PC-9 (cell line): ENCODE data around the gene EFCAB11. TPM values are rescaled to one million over a fixed set of nuclear protein-coding genes. Genes with fewer than 3 reads are reported as not detected.

Source experiments
- BruUV-seq: library from RNA; stranded (reverse); fragments of 400-500 nt; replicated peaks from 2 replicates; lab custom pipeline; 2021; lab: Mats Ljungman, UMichigan
- CTCF ChIA-PET: fragments of 300-600 bp; sonication (Branson Sonifier 250); formaldehyde crosslinking; loops from one replicate; lab custom pipeline; 2022; ENCODE audit warnings: antibody characterized with exemption; lab: Charles Lee
- POLR2A ChIA-PET: fragments of 300-600 bp; sonication (Branson Sonifier 250); formaldehyde crosslinking; loops from one replicate; lab custom pipeline; 2022; ENCODE audit warnings: antibody characterized with exemption; ENCODE audit not compliant: unreplicated experiment; lab: Charles Lee
- DNase-seq, 2 experiments: peaks; one replicate each; pipeline versions ENCODE4 v3.0.0 to v3.0.0-alpha.2; 2015 to 2022; ENCODE audit warnings: mixed read lengths in 1 of 2
- H2AFZ ChIP-seq: fragments of 200-600 bp; sonication (generic); 2 replicates; pipeline ENCODE4 v1.8.1; 2017; ENCODE audit warnings: antibody characterized with exemption
- H3F3A ChIP-seq: fragments of 200-600 bp; sonication (generic); 2 replicates; pipeline ENCODE4 v1.8.1; 2017; ENCODE audit warnings: antibody characterized with exemption, mild to moderate bottlenecking, low read depth; ENCODE audit not compliant: insufficient read depth
- H3K27ac ChIP-seq: fragments of 200-600 bp; sonication (generic); 2 replicates; pipeline ENCODE4 v1.6.1; 2016; ENCODE audit warnings: mixed run types
- H3K27me3 ChIP-seq: fragments of 200-600 bp; sonication (generic); 2 replicates; pipeline ENCODE4 v1.6.1; 2016; ENCODE audit warnings: low read depth, mixed run types; ENCODE audit not compliant: insufficient read depth
- H3K36me3 ChIP-seq: fragments of 200-600 bp; sonication (generic); 2 replicates; pipeline ENCODE4 v1.6.1; 2016; ENCODE audit warnings: low read depth, mixed run types
- H3K4me1 ChIP-seq: fragments of 200-600 bp; sonication (generic); replicated peaks from 2 replicates; pipeline ENCODE4 v1.6.1; 2016; ENCODE audit warnings: mixed run types; ENCODE audit not compliant: insufficient read depth
- H3K4me2 ChIP-seq: fragments of 200-600 bp; sonication (generic); 2 replicates; pipeline ENCODE4 v1.6.1; 2017; ENCODE audit warnings: mixed run types
- H3K4me3 ChIP-seq: fragments of 200-600 bp; sonication (generic); 2 replicates; pipeline ENCODE4 v1.6.1; 2016; ENCODE audit warnings: mixed run types
- H3K79me2 ChIP-seq: fragments of 200-600 bp; sonication (generic); 2 replicates; pipeline ENCODE4 v1.6.1; 2017; ENCODE audit warnings: low read depth, mixed run types
- H3K9me2 ChIP-seq: fragments of 200-600 bp; sonication (generic); 2 replicates; pipeline ENCODE4 v1.8.1; 2017; ENCODE audit warnings: mild to moderate bottlenecking; ENCODE audit not compliant: insufficient read depth
- H3K9me3 ChIP-seq: fragments of 200-600 bp; sonication (generic); 2 replicates; pipeline ENCODE4 v1.8.1; 2016; ENCODE audit warnings: low read depth; ENCODE audit not compliant: insufficient read depth
- H4K20me1 ChIP-seq: fragments of 200-600 bp; sonication (generic); 2 replicates; pipeline ENCODE4 v1.8.1; 2017; ENCODE audit not compliant: insufficient read depth
- CTCF ChIP-seq: fragments of 200-600 bp; sonication (generic); conservative IDR thresholded peaks from 2 replicates; pipeline ENCODE4 v1.6.1; 2017; ENCODE audit warnings: mixed run types, antibody characterized with exemption, mild to moderate bottlenecking, moderate library complexity
- EZH2 ChIP-seq: fragments of 200-600 bp; sonication (generic); IDR thresholded peaks from 2 replicates; pipeline ENCODE4 v1.8.0; 2017; ENCODE audit warnings: antibody characterized with exemption, low read depth
- intact Hi-C: fragments of 100-400 bp; cut with micrococcal nuclease; formaldehyde crosslinking; loops from one replicate; pipeline ENCODE4 v1.10.0; 2022; ENCODE audit not compliant: unreplicated experiment
- total RNA-seq: library from RNA; stranded (reverse); gene quantifications from 2 replicates; pipeline ENCODE4 v1.2.3, GENCODE V29; 2021

EFCAB11 gene
- total RNA-seq, 1 experiment from 2014 or later, result 8.4 TPM

GRCh38 chr14:89953602-89954001 lies 928 bp downstream of the EFCAB11 start:
- H4K20me1 ChIP-seq, result no peaks in the 10 kb centered on the region
- H3K79me2 ChIP-seq, result peaks cover 21% of the 10 kb centered on the region
- H3K4me2 ChIP-seq, result peak overlapping the region; percentile 81
- H3K27me3 ChIP-seq, result no peaks in the 10 kb centered on the region
- H3K9me3 ChIP-seq, result no peaks in the 10 kb centered on the region
- no TSS peak for BruUV-seq
- no peaks in the 10 kb centered on the region for H3K36me3 ChIP-seq
- H3K9me2 ChIP-seq, result no peaks in the 10 kb centered on the region
- TF ChIP-seq CTCF (no peak), EZH2 (no peak)
- peaks cover 9% of the 10 kb centered on the region; the same call in 1 of the 2 replicates for H3F3A ChIP-seq
- ChIA-PET CTCF (no interaction called here), POLR2A (no interaction called here)
- peaks cover 20% of the 10 kb centered on the region; the same call in 1 of the 2 replicates for H3K4me1 ChIP-seq
- peak overlapping the region; percentile 94 for H2AFZ ChIP-seq
- intact Hi-C loops, result loop anchor here (10.0 kb wide), 1 partner anchor 801 kb away; no protein-coding TSS in a partner anchor
- H3K4me3 ChIP-seq, result peak overlapping the region; percentile 66
- no peak for DNase-seq
- no peak overlapping the region for H3K27ac ChIP-seq

- Histone ChIP-seq H3K9me2 (no peaks in the 10 kb centered on the region), H2AFZ (no peak overlapping the region), H3K79me2 (peaks cover 11% of the 10 kb centered on the region), H3K4me3 (no peak overlapping the region), H3F3A (peaks cover 9% of the 10 kb centered on the region; the same call in 1 of the 2 replicates), H3K4me1 (peaks cover 19% of the 10 kb centered on the region; the same call in 1 of the 2 replicates), H3K27ac (no peak overlapping the region), H3K27me3 (no peaks in the 10 kb centered on the region), H4K20me1 (no peaks in the 10 kb centered on the region), H3K4me2 (no peak overlapping the region), H3K9me3 (no peaks in the 10 kb centered on the region), H3K36me3 (no peaks in the 10 kb centered on the region)
- intact Hi-C loops, result loop anchor here (10.0 kb wide), 1 partner anchor 802 kb away; no protein-coding TSS in a partner anchor
- POLR2A ChIA-PET, result no interaction called here
- no TSS peak for BruUV-seq
- no peak for DNase-seq
- CTCF ChIA-PET, result no interaction called here
- TF ChIP-seq CTCF, result no peak
- TF ChIP-seq EZH2, result no peak
Measured at GRCh38 chr14:89952576-89952975, 2.0 kb downstream of the EFCAB11 start.

GRCh38 chr14:89947344-89947743 lies 7.2 kb downstream of the EFCAB11 start:
- H3K36me3 ChIP-seq, result no peaks in the 10 kb centered on the region
- ChIA-PET CTCF (no interaction called here), POLR2A (no interaction called here)
- no peaks in the 10 kb centered on the region for H3K4me1 ChIP-seq
- H2AFZ ChIP-seq, result no peak overlapping the region
- no peaks in the 10 kb centered on the region for H3K27me3 ChIP-seq
- no peak overlapping the region for H3K4me3 ChIP-seq
- H3K27ac ChIP-seq, result no peak overlapping the region
- H3K79me2 ChIP-seq, result no peaks in the 10 kb centered on the region
- TF ChIP-seq CTCF (no peak), EZH2 (no peak)
- BruUV-seq, result no TSS peak
- intact Hi-C loops, result no loop called here
- no peaks in the 10 kb centered on the region for H3F3A ChIP-seq
- DNase-seq, result no peak
- no peaks in the 10 kb centered on the region for H4K20me1 ChIP-seq
- H3K4me2 ChIP-seq, result no peak overlapping the region
- no peaks in the 10 kb centered on the region for H3K9me3 ChIP-seq
- no peaks in the 10 kb centered on the region for H3K9me2 ChIP-seq
